ENCODE data around the gene VLDLR.

The VLDLR gene

GRCh38 chr9:2663461-2664173 is 42.0 kb downstream of the VLDLR start:
- no peak for DNase-seq
- Histone ChIP-seq H3K4me3 (no peak overlapping the region), H3K36me3 (no peaks in the 10 kb centered on the region), H3K9me3 (no peaks in the 10 kb centered on the region), H3K27me3 (no peaks in the 10 kb centered on the region), H3K27ac (peak overlapping the region; percentile 4 to 29), H3K4me1 (peaks cover 0 to 12% (median 2%) of the 10 kb centered on the region in 4 donors)
- TF ChIP-seq CTCF (IDR thresholded peaks at IDR 0.05) = no peak
- intact Hi-C loops (cut with DNase I; ENCODE audit: low total_unique reads) = no loop called here

- intact Hi-C loops (cut with DNase I; ENCODE audit: low total_unique reads) = no loop called here
- Histone ChIP-seq H3K36me3 (no peaks in the 10 kb centered on the region), H3K4me1 (peaks cover 0 to 12% (median 2%) of the 10 kb centered on the region in 4 donors), H3K27ac (peak overlapping the region; percentile 4 to 29), H3K9me3 (no peaks in the 10 kb centered on the region), H3K27me3 (no peaks in the 10 kb centered on the region), H3K4me3 (no peak overlapping the region)
- DNase-seq = no peak
- TF ChIP-seq CTCF (IDR thresholded peaks at IDR 0.05) = no peak
These were observed 42.8 kb downstream of the VLDLR start for GRCh38 chr9:2664174-2665065.

DNA sequence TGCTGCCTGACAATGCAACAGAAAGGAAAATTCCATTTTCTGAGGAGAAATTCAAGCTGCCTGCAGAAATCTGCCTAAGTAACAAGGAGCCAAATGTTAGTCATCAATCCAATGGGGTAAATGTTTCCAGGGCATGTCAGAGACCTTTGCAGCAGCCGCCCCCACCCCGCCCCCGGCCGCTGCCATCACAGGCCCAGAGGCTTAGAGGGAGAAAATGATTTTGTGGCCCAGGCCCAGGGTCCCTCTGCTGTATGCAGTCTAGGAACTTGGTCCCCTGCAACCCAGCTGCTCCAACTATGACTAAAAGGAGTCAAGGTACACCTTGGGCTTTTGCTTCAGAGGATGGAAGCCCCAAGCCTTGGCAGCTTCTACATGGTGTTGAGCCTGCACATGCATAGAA is 45.0 kb downstream of the VLDLR start:
- no peaks in the 10 kb centered on the region for H3K9me3 ChIP-seq
- H3K27ac ChIP-seq = no peak overlapping the region
- H3K27me3 ChIP-seq = no peaks in the 10 kb centered on the region
- DNase-seq = no peak
- peaks cover 0 to 12% (median 2%) of the 10 kb centered on the region in 4 donors for H3K4me1 ChIP-seq
- no peak overlapping the region for H3K4me3 ChIP-seq
- H3K36me3 ChIP-seq = no peaks in the 10 kb centered on the region
- intact Hi-C loops (cut with DNase I; ENCODE audit: low total_unique reads) = no loop called here
- no peak for TF ChIP-seq CTCF (IDR thresholded peaks at IDR 0.05)

DNA sequence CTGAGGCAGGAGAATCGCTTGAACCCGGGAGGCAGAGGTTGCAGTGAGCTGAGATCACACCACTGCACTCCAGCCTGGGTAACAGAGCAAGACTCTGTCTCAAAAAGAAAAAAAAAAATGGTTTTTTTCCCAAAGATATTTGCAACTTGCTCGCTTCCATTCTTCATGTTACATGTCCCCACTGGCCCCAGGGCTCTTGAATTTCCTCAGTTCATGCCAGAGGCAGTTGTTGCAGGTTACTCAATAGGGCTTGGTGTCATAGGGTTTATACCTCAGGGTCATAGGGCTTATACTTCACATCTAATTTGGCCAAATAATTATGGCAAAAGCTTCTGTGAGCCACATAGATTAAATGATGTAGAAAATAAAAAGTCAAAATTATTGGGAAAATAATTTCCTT is 51.6 kb downstream of the VLDLR start:
- Histone ChIP-seq H3K4me3 (no peak overlapping the region), H3K36me3 (no peaks in the 10 kb centered on the region)

More for the DNA sequence above, 51.6 kb downstream of the VLDLR start:
- no peak overlapping the region for H3K27ac ChIP-seq
- no peaks in the 10 kb centered on the region for H3K9me3 ChIP-seq
- H3K4me1 ChIP-seq = no peaks in the 10 kb centered on the region
- TF ChIP-seq CTCF (IDR thresholded peaks at IDR 0.05) = no peak
- intact Hi-C loops (cut with DNase I; ENCODE audit: low total_unique reads) = no loop called here
- no peak for DNase-seq
- H3K27me3 ChIP-seq = no peaks in the 10 kb centered on the region
